Colon (tissue), 2 donors: ENCODE data around the gene ITGAV.
"Not testable (repeated sequence)": the region's sequence is repeated elsewhere in the genome, so short reads cannot be mapped to it uniquely, and the experiment has no call there.

Experiments
- FAIRE-seq: peaks from 2 replicates; lab custom pipeline; 2012; peaks lifted over from hg19 to GRCh38; lab: Jason Lieb, UNC
- donor health status: control.
- donor health status: control.

The ITGAV gene

DNA sequence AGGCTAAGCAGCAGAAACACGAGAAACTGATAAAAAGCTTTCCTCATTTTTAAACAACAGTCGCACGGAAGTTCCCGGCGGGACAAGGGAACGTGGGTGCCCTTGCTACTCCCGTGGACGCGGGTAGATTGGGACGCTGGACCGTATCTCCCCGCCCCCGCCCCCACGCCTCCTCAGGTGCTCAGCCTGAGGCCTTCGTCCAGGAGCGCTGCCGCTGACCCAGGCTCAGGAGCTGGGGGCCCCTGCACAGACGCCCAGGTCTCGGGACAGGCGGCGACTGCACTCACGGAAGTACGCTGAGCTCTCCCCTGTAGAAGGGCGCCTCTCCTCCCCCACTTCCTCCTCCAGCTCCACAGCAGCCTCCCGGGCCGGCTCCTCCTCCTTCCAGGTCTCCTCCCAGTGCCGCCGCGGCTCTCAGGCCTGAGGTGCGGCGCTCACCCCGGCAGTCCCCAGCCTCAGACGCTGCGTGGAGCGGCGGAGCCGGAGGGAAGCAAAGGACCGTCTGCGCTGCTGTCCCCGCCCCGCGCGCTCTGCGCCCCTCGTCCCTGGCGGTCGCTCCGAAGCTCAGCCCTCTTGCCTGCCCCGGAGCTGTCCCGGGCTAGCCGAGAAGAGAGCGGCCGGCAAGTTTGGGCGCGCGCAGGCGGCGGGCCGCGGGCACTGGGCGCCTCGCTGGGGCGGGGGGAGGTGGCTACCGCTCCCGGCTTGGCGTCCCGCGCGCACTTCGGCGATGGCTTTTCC lies at the start of gene ITGAV:
ITGAV (plus strand) TSS at position 445 of the 738 bp plus-strand sequence; CDS start at position 728, 283 bp downstream.
- FAIRE-seq, result no peak

DNA sequence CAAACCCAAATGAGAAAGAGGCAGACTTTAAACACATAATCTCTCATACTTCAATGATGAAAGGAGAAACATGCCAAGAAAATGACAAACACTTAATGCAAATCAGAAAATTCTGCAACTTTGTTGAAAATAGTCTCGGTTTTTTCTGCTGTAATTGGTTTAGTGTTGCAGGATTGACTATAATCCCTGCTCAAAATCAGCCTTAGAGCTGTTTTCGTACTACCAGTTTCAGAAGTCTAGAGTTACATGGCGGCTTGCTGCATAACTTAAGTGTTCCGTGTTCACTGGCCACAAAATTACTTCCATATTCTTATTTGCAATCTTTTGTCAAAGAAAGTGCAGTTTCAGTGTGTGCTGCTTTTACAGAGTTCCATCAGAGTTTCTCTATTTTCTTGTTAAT lies 48.9 kb upstream of the ITGAV start:
- FAIRE-seq, result no peak

DNA sequence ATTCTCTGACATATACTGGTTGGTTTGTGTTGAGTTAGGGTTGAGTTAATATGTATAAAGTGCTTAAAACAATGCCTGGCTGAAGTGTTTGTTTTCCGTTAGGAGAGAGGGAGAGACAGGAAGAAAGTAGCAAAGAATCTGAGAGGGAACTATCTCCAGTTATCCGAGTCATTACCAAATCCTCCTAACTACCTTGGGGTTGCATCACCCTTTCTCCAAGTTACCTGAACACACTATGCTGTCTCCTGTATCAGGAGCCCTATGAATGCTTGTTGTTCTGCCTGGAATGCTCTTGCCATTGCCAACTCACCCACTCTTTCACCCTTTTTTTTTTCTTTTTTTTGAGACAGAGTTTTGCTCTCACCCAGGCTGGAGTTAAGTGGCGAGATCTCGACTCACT lies 47.9 kb upstream of the ITGAV start:
- FAIRE-seq, result no peak

DNA sequence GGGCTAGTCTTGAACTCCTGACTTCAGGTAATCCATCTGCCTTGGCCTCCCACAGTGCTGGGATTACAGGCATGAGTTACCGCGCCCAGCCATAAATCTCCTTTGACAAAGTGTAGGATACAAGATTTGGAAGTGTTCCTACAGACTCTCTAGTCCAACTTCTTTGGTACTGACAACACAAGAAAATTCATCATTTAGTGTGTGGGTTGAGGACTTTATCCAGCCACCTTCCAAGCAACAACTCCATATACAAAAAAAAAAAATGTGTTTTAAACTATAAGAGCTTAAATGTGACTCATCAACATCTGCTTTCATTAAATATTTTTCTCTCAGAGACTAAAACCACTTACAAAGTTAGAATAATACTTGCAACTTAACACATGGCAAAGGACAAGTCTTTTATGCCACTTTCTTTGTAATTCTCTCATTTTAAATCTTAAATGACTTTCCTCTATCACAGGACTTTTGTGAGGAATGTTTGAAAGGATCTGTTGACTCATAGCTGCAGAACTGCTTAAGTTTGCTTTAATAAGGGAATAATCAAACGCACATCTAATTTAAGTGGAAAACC lies 46.2 kb upstream of the ITGAV start:
- FAIRE-seq, result no peak

DNA sequence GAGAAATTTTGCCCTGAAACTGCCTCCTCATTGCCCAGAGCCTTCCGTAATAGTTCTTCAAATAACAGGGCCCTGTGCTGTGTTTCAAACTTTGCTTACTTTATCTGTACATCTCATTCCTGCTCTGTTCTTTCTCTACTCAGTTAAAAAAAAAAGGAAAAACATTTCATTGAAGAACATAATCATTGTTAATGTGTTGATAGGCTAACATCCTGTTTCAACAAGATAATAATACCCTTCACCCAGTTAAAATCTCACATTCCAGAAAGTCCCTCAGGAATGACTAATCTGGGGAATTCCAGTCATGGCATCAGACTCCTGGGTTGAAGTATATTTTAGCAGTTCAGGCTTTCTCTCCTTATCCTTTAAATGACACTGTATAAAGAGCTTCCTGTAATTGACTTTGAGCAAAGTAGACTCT lies 45.6 kb upstream of the ITGAV start:
- no peak for FAIRE-seq

DNA sequence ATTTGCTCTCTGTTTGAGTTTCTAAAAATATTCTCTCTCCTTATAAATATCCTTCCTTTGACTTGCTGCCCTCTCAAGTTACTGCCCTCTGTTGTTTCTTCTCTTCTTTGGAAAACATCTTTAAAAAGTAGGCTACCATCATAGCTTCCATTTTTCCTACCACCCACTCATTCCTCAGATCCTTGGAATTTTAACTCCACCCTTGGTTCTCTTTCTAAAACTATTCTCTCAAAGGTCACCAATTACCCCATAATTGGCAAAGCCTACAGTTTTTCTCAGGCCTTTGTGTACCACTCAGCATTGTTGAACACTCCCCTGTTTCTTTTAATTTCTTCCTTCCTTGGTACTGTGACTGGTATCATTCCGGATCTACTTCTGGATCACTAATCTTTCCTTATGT lies 43.0 kb upstream of the ITGAV start:
- no peak for FAIRE-seq

DNA sequence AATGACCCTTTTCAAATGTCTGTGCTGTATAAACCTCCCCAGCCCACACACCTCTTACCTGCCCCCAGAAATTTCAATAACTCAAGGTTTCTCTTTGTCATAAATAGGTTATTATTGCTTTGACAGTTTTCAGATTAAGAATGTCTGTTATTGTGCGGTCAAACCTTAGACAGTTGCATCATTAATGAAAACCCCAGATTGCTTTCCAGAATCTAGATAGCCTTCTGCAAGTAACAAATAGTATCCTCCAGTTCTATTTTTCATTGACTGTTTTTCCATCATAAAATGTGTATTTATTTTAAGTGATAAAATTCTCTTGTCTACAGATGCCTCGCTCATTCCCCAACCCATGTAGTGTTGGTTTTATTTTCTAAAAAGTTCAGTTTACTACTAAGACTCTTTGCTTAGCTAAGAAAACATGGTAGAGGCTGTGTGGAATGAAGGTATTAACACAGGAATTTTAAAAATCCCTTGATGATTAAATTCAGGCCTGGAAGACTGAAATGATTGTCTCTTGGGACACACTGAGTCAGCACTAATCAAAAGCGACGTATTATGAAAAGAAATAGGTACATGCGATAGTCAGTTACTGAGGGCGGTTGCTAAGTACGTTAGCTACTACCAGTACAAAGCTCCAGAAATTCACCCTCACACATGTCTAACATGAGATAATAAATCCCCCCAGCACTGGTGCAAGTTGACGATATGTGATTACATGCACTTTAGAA lies 38.4 kb upstream of the ITGAV start:
- no peak for FAIRE-seq

DNA sequence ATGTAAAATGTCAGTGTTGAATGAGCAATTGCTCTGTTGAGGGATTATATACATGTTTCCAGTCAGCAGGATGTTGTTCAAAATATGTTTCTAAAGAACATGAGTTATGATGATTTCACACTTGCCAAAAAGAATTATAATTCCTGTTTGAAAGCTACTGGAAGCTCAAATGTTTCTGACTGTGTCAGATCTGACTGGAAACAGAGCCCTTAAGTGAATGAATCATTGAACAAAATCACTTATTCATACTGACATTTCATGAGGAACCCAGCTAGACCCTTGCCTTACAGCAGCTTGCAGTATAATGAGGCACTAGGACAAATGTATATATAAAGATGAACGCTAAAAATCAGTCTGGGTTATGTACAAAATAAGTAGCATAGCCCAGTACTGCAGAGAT lies 35.4 kb upstream of the ITGAV start:
- no peak for FAIRE-seq

DNA sequence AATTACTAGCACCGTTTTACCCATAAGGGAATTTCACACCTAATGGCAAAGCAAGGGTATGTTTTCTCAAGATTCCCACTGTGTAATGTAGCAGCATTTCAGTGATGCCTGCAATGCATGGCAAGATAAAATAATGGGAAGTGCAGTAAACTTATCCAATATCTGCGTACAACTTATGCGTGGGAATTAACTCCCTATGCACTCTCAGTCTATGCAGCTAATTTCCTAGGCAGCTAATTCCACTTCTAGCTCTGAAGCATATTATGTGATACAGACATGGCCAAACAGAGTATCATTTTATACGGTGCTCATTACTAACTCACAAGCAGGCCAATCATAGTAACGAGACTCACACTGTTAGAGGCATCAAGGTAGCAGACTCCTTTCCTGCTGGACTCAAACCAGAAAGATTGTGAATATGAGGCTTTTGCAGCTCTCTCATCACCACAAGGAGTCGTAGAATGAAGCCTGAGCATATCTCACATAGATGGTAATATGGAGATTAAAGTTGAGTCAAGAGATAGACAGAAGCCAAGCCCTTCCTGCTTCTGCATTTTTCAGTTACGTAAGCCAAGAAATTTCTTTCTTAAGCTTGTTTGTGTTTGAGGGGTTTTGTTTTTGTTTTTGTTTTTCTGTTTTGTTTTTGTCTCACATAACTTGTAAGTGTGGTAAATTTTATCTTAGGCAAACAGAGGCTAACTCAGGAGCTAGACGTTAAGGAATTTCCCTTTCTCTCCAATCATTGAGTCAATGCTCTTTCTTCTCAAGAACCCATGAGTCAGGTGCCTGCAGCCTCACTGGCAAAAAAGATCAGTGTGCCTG lies 34.8 kb upstream of the ITGAV start:
- FAIRE-seq, result no peak

DNA sequence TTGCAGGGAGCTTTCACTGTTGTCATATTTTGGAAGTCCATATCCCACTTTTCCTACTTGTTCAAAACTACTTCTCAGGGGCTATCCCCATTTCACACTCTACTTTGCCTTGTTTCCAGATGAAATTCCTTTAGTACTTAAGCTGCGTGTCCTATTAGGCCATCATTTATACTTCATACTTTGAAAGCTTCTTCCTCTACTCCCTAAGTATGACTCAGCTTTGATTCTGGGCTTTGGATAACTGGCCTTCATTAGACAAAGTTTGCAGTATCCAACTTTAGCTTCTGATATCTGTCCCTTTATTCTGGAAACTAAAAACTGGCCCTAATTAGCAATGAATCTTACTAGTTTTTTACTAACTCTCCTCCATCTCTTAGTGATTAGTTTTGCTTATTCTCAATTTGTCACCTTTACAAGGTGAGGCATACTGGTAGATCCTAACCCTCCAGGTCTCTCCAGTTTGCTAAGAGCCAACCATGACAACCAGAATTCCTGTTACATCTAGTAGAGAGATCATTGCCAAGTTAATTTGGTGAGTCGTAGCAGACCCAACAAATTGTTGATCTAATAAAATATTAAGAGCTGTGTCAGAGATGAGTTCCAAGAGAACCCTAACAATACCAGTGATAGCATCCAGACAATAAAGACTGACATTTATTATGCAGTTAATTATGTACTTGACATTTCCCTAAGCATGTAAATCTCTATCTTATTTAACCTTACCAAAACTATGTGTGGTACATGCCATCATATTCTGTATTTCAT lies 31.2 kb upstream of the ITGAV start:
- FAIRE-seq, result no peak

DNA sequence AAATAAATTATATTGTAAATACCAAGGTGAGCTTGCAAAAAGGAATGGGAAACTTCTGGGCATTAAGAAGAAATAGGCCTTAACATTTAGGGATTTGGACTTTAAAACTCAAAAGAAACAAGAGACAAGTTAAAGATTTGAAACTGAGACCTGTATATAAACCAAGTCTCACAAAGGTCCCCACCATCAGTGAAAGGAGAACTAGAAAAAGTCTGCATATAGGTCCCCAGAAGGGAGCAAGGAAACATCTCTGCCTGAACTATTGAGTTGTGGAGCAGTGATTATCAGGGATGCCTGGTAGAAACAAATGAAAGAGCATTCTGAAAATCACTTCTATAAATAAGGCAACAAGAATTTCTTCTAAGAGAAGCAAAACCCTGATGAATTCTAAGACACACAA lies 30.5 kb upstream of the ITGAV start:
- FAIRE-seq, result no peak

DNA sequence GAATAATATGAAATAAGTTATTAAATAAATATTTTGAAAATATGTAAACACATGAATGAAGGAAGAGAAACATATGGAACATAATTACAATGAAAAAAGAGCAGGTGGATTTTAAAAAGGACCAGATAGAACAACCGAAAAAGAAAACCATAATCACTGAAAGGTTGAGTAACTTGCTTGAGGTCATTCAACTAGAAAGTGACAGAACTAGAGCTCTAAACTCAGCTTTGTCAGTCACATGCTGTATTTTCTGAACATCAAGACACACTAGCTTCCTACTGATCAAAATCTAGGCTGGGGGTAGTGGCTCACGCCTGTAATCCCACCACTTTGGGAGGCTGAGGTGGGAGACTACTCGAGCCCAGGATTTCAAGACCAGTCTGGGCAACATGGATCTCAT lies 30.0 kb upstream of the ITGAV start:
- no peak for FAIRE-seq

DNA sequence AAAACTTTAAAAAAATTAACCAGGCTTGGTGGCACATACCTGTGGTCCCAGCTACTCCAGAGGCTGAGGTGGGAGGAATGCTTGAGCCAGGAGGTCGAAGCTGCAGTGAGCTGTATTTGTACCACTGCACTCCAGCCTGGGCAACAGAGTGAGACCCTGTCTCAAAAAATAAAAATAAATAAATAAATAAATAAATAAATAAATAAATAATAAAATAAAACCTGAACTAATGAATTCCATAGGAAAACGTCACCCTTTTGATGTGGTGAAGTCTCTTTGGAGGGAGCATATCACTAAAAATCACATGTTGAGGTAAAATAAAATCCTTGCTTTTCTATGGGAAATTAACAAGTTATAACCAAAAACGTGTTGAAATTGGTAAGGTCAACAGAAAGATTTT lies 29.6 kb upstream of the ITGAV start:
- no peak for FAIRE-seq

DNA sequence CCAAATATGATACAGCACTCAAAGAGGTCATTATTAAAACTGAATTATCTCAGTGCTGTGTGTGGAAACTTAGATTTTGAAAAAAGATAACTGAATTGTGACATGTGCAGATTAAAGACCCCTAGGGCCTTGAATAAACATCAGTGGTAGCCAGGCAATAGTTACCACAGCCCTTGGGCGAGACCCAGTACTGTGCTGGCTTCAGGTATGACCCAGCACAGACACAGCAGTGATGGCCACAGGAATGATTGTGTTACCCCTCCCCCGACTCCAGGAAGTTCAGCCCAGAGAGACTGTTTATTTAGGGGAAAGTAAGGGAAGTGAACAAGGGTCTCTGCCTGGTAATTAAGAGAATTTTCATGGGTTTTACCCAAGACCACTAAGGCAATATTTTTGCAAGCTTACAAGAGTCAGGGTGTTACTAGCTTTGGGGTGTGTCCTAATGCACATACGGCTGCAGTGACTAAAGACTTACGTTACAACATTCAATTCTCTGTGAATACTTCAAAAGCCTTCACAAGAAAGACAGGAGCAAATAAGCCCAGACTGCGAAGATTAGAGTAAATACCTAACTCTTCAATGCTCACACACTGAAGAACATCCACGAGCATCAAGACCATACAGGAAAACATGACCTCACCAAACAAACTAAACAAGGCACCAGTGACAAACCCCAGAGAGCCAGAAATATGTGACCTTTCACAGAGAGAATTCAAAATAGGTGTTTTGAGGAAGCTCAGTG lies 28.2 kb upstream of the ITGAV start:
- FAIRE-seq, result no peak

DNA sequence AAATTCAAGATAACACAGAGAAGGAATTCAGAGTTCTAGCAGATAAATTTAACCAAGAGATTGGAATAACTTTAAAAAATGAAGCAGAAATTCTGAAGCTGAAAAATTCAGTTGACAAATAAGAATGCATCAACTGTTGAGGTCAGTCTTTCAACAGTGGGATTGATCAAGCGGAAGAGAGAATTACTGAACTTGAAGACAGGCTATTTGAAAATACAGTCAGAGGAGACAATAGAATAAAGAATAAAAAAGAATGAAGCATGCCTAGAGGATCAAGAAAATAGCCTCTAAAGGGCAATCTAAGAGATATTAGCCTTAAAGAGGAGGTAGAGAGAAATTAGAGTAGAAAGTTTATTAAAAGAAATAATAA lies 27.7 kb upstream of the ITGAV start:
- no peak for FAIRE-seq

DNA sequence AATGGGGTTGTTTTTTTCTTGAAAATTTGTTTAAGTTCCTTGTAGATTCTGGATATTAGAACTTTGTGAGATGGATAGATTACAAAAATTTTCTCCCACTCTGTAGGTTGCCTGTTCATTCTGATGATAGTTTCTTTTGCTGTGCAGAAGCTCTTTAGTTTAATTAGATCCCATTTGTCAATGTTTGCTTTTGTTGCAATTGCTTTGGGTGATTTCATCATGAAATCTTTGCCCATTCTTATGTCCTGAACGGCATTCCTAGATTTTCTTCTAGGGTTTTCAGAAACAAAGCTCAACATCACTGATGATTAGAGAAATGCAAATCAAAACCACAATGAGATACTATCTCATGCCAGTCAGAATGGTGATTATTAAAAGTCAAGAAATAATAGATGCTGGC lies 21.3 kb upstream of the ITGAV start:
- not testable (repeated sequence) for FAIRE-seq

DNA sequence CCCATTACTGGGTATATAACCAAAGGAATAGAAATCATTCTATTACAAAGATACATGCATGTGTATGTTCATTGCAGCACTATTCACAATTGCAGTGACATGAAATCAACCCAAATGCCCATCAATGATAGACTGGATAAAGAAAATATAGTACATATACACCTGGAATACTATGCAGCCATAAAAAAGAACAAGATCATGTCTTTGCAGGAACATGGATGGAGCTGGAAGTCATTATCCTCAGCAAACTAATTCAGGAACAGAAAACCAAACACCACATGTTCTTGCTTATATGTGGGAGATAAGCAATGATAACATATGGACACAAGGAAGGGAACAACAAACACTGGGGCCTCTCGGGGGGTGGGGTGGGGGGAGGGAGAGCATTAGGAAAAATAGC lies 20.7 kb upstream of the ITGAV start:
- not testable (repeated sequence) for FAIRE-seq

DNA sequence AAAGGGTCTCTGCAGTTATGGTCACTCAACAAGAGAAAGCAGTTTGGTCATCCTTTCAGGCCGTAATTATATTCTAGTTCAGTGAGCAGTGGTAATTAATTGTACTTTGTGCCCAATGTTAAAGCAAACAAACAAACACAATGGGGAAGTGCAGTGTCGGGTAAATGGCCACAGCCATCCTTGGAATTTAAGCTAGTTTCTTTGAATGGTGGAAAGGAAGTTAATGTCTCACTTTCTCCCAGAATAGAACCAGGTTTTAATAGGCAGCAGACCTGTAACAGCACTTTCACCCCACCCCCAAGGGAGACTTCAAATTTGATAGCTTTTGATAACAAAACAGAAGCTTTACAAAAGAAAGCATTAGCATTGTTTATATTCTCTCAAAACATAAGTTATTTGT lies 20.0 kb upstream of the ITGAV start:
- FAIRE-seq, result no peak

DNA sequence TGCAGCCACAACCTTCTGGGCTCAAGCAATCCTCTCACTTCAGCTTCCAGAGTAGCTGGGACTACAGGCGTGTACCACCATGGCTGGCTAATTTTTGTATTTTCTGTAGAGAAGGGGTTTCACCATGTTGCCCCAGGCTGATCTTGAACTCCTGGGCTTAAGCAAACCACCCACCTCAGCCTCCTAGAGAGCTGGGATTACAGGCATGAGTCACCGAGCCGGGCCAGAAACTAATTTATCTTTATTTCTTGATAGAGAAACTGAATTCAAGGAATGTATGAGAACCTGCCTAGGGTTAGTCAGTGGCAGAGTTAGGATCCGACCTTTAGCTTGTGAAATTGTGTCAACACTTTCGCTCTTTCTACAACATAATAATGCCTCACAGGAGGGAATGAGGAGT lies 19.3 kb upstream of the ITGAV start:
- no peak for FAIRE-seq

DNA sequence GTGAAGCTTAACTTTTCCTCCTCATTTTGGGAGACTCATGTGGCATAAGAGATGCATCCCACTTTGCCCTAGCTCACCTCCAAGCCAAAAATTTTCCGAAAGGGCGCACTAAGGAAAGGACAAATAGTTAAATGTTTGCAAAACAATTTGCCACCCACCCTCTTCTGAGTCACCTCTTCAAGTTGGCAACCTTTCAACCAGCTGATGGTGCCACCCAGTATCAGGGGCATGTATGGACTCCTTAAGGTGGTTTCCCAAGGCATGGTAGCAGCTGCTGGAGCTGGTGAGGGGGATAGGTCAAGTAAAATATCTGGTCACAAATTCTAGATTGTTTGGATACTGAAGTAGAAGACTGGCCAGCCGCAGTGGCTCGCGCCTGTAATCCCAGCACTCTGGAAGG lies 17.2 kb upstream of the ITGAV start:
- FAIRE-seq, result no peak

DNA sequence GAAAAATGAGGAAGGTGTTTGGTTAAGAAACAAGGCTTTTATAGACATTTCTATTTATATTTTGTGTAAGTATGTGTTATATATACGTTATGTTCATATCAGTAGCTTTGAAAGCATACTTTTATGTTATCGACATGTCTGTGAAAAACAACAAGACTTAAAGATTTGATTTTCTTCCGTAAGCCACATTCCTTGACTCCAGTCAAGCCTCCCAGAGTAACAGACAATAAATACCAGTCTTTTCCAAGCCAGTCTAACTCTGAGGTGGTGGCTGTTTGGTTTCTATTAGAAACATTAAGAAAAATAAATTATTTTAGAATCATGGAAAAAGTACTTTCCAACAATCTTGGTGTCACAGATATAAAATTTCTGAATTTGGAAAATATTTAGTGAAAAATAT lies 16.3 kb upstream of the ITGAV start:
- FAIRE-seq, result no peak
